HG03469 (cell line): ENCODE data around the gene WNT3A.

Experiments used
- ATAC-seq: cut with Tn5 transposase; IDR thresholded peaks from one replicate; pipeline ENCODE4 v1.9.1; 2021; ENCODE audit warnings: mild to moderate bottlenecking, moderate library complexity, moderate number of reproducible peaks; ENCODE audit not compliant: unreplicated experiment

The WNT3A gene

DNA sequence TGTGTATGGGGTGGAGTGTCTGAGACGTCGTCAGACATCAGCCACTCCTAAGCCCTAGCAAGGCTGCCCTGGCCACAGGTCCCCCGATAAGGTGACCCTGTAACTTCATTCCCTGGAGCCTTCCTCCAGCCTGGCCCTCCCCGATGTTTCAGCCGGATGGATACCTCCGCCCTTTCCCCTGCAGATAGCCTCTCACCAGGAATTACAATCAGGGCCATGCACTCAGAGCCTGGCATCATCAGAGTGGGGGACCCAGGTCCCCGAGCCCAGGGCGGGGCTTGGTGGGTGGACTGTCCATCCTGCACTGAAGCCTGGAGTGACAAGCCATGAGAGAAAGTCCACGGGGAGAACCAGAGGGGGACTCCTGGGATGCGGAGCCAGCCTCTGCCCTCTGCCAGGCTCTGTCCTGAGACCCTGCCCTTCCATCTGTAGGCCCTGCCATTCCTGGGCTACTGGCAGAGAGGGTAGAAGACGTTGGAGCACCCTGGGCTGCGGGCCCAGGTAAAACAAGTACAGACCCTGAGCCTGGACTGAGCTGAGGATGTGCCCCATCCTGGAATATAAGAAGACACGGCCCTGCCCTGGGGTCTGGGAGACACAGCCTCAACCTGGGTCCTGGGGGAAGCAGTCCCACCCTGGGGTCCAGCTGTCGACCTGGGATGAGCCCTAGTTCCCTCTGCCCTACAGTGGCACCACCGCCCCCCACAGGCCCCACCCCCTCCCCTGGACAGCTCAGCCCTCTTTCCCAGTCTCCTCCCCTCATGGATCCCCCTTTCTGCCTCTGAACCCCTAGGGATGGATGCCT, 58.9 kb downstream of the WNT3A start:
- ATAC-seq, result no peak

DNA sequence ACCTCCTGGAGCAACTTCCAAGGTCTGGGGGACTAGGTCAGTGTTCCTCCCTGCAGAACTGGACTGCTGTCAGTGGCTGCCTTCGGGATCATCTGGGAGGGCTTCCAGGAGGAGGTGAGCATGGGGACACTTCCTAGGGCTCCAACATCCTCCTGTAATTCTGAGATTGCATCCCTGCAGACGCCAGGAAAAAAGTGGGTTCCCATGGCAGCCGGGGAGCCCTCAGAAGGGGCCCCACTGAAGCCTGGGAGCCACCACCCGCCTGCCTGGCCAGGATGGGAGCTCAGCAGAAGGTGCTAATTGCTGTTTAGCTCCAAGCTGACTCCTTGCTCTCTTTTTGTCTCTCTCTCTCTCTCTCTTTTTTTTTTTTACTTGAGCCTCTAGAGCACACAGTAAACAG, 59.6 kb downstream of the WNT3A start:
- ATAC-seq, result no peak

DNA sequence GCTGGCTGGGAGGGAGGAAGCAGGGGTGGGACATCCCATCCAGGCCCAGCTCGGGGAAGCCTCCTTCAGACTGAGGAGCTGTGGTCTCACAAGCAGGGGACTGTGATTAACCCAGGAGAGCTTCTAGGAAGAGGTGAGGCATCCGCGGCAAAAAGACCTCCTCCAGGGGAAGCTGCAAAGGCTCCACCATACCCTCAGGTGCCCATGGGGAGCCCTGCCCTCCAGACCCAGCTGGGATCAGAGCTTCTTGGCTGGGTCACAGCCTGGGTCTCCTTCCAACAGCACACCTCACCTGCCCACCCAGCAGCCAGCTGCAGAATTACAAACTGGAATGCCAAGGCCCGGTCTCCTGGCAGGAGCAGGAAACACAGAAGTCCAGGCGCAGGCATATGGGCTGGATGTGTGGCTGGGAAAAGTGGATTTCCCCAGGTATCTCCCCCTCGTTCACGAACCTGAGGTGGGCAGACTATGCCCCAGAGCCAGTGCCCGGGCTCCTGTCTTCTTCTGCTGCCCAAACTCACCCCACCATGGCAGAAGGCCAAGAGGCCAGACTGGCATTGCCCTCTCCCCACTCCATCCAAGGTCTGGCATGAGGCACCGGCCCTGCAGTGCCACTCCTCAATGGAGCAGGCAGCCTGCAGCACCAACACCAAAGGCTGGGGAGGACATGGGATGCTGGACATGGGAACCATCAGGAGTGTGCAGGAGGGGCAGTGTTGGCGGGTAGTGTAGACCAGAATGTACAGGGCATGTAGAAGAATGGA, 60.3 kb downstream of the WNT3A start:
- ATAC-seq, result no peak

DNA sequence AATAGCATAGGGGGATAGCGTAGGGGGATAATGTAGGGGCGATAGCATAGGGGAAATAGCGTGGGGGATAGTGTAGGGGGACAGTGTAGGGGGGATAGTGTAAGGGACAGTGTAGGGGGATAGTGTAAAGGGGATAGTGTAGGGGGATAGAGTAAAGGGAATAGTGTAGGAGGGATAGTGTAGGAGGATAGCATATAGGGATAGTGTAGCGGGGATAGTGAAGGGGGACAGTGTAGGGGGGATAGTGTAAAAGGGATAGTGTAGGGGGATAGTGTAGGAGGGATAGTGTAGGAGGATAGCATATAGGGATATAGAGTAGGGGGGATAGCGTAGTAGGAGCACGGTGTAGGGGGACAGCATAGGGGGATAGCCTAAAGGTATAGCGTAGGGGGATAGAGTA, 61.6 kb downstream of the WNT3A start:
- ATAC-seq, result no peak

DNA sequence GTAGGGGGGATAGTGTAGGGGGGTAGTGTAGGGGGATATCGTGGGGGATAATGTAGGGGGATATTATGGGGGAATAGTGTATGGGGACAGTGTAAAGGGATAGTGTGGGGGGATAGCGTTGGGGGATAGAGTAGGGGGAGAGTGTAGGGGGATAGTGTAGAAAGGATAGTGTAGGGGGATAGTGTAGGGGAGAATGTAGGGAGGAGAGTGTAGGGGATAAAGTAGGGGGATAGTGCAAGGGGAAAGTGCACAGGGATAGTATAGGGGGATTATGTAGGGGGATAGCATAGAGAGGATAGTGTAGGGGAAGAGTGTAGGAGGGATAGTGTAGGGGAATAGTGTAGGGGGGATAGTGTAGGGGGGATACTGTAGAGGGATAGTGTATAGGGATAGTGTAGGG, 63.4 kb downstream of the WNT3A start:
- no peak for ATAC-seq

DNA sequence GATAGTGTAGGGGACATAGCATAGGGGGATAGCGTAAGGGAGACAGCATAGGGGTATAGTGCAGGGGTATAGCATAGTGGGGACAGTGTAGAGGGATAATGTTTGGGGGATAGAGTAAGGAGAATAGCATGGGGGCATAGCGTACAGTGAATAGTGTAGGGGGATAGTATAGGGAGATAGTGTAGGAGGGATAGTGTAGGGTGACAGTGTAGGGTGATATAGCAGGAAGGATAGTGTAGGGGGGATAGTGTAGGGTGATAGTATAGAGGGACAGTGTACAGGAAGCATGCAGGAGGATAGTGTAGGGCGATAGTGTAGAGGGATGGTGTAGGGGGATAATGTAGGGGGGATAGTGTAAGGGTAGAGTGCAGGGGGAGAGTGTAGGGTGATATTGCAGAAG, 64.1 kb downstream of the WNT3A start:
- no peak for ATAC-seq

DNA sequence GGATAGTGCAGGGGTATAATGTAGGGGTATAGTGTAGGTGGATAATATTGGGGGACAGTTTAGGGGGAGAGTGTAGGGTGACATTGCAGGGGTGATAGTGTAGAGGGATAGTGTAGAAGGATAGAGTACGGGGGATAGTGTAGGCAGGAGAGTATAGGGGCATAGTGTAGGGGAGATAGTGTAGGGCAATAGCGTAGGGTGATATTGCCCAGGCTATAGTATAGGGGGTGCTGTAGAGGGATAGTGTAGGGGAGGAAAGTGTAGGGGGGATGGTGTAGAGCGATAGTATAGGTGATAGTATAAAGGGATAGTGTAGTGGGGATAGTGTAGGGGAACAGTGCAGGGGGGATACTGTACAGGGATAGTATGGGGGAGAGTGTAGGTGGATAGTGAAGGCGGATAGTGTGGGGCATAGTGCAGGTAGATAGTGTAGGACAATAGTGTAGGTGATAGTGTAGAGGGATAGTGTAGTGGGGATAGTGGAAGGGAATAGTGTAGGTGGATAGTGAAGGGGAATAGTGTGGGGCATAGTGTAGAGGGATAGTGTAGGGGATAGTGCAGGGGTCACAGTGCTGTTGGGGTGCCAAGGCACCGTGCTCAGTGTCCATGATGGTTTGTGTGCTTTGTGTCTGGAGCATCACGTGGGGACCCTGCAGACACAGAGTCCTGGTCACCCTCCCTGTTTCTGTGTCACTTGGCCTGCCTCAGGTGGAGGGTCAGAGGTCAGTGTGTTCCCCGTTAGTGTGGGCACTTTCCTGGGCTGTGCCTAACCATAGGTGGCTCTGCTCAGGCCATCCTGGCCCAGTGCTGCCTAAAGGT, 65.2 kb downstream of the WNT3A start:
- no peak for ATAC-seq

DNA sequence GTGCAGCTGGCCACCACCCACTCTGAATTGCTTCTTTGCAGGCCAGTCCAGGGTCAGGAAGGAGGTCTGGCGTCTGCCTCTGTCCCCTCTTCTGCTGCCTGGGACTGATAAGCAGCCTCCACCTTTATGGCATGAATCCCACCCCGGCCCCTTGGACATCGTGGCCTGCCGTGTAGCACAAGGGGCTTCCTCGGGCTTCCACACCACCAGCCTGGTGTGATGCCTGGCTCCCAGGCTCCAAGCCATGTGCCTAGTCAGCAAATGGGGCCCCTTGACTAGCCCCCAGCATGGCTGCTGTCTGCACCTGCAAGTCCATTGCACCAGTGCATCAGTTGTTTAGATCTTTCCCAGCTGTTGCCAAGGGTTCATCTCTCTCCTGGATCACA, 65.9 kb downstream of the WNT3A start:
- ATAC-seq, result no peak

DNA sequence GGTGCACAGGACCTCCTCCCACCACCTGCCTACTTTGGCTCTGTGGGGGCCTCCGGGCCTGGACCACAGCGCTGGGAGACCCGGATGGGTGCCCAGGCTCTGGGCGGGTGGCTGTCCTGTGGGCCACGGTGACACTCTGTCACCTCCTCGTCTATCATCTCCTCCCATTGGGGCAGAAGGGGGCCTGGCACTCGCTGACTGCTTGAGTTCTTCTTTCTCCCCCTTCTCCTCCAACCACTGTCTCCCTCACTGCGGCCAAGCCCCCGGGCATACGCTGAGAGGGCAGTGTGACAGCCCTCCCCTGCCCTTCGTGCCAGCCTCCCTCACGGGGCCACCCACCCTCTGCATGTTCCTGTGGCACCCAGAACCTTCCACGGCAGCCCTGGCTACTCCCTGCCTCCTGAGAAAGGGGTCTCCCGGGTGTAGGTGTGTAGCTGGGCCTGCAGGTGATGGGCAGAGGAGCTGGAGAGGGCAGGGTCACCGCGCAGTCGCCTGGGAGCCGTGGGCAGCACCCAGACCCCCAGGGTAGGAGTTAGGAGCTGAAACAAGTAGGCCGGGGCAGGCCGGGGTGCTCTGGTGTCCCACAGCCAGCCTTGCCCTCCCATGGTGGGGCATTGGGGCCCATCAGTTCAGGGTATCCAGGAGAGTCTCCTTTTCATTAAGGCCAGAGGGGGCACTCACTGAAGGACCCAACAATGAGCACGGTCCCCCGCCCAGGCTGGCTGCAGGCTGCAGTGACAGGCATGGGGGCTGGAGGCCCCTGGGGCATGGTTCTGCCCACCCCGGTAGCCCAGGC, 66.5 kb downstream of the WNT3A start:
- ATAC-seq, result no peak

DNA sequence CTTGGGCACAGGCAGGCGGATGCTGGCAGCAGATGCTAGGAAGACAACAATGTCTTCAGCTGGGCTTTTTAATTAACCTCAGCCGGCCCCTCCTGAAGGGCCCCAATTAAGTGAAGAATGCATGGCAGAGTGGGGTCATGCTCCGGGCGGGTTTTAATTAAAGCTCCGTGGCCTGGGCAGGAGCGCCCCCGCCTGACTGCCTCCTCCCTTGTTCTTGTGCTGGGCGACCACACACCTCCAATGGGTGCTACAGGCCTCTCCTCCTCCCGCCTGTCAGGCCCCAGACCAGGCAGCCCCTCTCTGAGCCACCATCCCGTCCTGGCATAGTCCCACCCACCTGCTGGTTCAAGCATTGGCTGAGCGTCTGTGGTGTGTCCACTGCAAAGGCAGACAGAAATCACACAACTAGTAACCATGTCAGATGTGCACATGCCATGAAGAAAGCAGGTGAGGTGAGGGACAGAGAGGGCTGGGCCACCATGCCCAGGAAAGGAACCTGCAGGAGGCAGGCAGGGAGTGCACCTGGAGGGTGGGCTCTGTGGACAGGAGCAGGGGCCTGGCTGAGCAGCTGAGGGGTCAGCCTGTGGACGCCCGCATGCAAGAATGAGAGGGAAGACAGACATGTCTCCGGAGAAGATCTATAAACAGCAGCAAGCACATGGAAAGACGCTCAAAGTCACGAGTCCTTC, 67.2 kb downstream of the WNT3A start:
- ATAC-seq, result no peak

DNA sequence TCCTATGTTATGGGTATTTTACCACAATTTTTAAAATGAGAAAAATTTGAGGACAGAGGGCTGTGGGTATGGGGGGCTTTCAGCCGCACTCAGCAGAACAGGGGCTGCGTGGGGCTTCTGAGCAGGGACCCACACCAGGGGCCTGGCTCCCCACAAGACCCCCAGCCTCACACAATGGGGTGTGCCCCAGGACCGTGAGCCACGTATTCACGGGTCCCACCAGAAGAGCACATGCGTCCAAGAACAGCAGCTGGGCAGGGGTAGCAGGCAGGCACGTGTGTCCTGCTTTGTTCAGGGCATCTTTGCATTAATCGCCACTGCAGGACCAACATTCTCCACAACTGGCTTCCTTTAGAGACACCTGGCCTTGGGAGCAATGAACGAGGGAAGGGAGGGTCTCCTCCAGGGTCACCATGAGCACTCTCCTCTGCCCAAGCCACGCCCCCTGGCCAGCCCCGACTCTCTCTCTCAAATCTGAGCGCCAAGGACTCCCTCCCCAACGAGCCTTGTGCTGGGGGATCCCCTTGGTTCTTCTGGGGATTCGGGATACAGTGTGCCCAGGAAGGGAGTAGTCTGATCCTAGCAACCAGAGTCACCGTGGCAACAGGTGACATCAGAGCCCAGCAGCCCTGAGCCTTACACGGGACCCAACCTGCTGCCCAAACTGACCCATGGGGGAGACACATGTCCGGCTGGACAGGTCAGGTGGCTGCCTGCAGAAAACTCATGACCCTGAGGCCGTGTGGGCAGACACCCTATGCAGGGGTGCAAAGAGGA, 68.3 kb downstream of the WNT3A start:
- ATAC-seq, result no peak

DNA sequence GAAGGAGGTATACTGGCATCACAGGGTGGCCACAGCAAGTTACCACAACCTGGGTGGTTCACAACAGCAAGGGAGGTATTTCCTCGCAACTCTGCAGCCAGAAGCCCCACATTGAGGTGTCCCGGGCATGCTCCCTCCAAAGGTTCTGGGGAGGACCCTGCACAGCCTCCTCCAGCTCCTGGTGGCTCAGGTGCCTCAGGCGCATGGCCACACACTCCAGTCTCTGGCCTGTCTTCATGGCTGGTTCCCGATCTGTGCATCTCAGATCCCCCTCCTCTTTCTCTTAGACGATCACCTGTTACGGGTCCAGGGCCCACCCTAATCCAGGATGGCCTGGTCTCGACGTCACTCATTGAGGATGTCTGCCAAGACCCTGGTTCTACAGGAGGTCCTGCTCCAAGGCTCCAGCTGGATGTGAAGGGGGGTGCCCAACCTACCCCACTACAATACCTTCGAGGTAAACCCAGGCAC, 69.0 kb downstream of the WNT3A start:
- ATAC-seq, result no peak

DNA sequence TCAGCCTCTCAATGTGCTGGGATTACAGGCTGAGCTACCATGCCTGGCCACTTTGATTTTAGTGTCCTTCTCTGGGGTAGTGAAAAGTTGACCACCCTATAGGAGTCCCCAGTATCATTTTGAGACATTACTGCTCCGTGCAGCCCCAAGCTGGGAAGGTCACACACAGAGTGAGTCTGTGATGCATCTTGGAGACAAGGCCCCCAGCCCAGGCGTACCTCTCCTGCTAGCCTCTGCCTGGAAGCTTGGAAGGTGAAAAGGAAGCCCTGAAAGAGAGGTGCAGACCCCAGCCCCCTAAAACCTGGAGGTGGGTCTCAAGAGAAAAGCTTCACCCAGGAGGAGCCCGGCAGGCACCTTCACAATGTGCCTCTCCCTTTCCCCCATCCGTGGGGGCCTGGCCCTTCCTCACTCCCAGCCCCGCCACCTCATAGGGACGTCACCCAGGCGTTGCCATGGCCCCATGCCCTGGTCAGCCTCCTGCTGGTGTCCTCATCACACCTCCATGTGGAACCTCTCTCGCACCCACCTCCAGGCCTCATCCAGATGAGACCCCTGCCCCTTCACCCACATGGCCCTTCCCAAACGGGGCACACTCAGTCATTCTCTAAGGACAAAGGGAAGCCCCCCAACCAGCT, 70.1 kb downstream of the WNT3A start:
- ATAC-seq, result no peak

DNA sequence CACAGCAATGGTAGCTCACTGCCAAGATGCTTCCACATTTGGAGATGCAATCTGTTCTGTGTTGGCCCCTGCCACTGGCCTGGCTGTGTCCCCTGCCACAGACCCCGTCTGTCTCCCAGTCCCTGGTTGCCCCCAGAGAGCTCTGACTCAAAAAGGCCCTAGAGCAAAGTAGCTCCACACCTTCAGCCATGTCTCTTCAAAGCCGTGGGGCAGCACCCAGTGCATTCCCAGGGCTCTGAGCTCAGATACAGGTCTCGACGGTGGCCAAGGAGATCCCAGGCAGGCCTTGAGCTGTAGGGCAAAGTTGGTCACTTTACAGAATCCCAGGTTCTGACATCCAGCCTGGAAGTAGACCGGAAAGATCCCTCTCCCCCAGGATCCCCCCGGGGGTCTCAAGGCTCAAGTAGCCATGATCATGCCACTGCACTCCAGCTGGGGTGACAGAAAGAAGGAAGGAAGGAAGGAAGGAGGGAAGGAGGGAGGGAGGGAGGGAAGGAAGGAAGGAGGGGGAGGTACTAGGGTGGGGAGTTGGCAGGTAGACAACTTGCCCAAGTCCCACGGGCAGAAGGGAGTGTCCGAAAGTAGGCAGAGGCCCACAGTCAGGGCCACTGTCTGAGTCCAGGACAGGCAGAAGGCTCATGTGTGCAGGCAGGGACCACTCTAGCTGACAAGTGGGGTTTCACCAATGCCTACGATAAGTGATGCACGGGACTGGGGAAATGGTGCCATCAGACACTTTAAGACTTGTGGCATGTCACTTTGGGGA, 71.0 kb downstream of the WNT3A start:
- no peak for ATAC-seq

DNA sequence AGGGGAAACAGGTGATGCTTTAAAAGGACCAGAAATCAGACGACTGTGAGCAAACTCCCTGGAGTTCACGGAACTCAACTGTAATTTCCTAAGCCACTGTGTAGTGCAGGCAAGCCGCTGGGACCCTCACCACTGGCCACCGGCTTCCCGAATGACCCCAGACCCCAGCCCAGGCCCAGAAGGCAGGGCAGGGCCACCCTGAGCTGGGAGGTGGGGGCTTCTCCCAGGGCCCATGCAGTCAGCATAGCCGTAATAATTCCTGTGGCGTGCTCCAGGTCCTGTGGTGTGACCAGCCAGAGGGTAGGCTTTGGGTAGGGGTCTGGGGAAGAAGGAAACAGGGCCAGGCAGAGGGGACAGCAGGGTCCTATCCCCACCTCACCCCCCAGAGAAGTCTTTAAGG, 72.2 kb downstream of the WNT3A start:
- ATAC-seq, result no peak

DNA sequence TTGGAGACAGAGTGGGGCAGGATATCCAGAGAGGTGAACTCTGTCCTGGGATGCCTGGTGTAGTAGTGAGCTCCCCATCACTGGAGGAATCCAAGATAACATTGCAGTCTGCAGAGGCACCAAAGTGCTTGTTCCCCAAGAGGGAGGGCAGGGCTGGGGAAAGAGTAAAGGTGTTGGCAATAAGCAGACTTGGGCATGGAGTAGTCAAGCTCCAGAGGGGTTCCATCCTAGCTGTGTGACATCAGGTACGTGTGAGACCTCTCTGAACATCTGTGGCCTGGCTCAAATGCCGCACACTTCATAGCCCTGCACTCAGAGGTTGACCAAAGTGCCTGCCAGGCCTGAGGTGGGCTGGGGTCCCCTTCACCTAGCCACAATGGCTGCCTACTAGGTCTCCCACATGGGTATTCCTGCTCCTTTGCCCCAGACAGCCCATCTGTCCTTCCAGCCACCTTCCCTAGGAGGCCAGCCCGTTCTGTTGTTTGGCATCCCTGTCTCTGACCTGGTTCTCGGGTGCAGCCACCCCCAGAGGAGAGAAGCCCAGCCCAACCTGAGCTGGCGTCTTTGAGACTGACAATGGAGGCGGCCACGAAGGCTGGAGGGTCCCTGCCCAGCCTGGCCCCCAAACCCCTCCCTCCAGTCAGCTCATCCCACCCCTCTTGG, 72.9 kb downstream of the WNT3A start:
- no peak for ATAC-seq

DNA sequence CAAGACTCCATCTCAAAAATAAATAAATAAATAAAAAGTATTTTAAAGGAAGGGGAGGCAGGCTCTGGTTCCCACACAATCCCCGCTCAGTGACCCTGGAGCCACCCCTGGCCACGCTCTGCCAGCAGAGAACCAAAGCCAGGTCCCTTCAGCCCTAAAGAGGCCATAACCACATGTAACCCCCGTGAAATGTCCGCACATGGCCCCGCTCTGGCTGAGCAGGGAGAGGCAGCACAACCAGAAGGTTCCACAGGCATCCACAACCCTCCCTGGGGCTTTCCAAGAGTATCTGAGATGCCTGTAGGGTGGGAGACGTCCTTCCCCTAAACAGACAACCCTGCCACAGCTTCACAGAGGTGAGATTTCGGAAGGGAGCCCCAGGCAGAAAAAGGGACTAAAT, 74.3 kb downstream of the WNT3A start:
- ATAC-seq, result no peak
